K562 (cell line): ENCODE measurements around the gene SLC4A5. TPM values are rescaled to one million over a fixed set of nuclear protein-coding genes. Genes with fewer than 3 reads are reported as not detected.

Experiments used
- ATAC-seq: fragments of 200-7000 bp; cut with Tn5 transposase; 3 replicates; pipeline ENCODE4 v1.9.1; 2020; ENCODE audit warnings: moderate library complexity
- BruUV-seq: library from RNA; stranded (reverse); fragments of 400-500 nt; replicated peaks from 2 replicates; lab custom pipeline; 2021; lab: Mats Ljungman, UMichigan
- CTCF ChIA-PET: fragments of 300-600 bp; formaldehyde crosslinking; extraction: SDS; loops from one replicate; lab custom pipeline; 2021; ENCODE audit warnings: low intra/inter-chr PET ratio; lab: Yijun Ruan, JAX
- POLR2A ChIA-PET: fragments of 300-600, 350-650 bp; sonication (Branson Sonifier 250); formaldehyde crosslinking; extraction: SDS; loops from one replicate; lab custom pipeline; 2021; ENCODE audit warnings: antibody characterized with exemption, inconsistent platforms; lab: Yijun Ruan, JAX
- DNase-seq, 4 experiments: peaks; one replicate each; pipeline versions ENCODE4 v3.0.0 to v3.0.0-alpha.2; 2011 to 2018; ENCODE audit warnings: low spot score in 3 of 4, mixed read lengths in 3 of 4; ENCODE audit errors: extremely low read depth in 1 of 4
- FAIRE-seq: peaks from 2 replicates; lab custom pipeline; 2011; peaks lifted over from hg19 to GRCh38; lab: Jason Lieb, UNC
- H2AFZ ChIP-seq: 2 replicates; pipeline ENCODE4 v1.6.0; 2011; ENCODE audit warnings: low read depth, low read length, control low read depth, inconsistent platforms
- H3K27ac ChIP-seq: fragments of 200-600 bp; 3 replicates; pipeline ENCODE4 v1.8.0; 2011; ENCODE audit warnings: low read depth, mild to moderate bottlenecking, control low read depth, inconsistent platforms, low read length, moderate library complexity, mixed read lengths; ENCODE audit errors: extremely low read depth
- H3K27me3 ChIP-seq, 2 experiments: fragments of 300-600 bp in 1 of 2; 2 replicates in 1 of 2; 3 replicates in 1 of 2; pipeline versions ENCODE4 v1.6.0 to v1.8.0; 2011; ENCODE audit warnings: inconsistent platforms in 2 of 2, low read length in 2 of 2, mild to moderate bottlenecking in 1 of 2, mixed read lengths in 1 of 2, moderate library complexity in 1 of 2; ENCODE audit not compliant: control insufficient read depth in 2 of 2, insufficient read depth in 2 of 2
- H3K36me3 ChIP-seq: fragments of 300-600 bp; 3 replicates; pipeline ENCODE4 v1.8.0; 2011; ENCODE audit warnings: mild to moderate bottlenecking, low read length, inconsistent platforms; ENCODE audit not compliant: control insufficient read depth, insufficient read depth
- H3K4me1 ChIP-seq, 2 experiments: fragments of 200-600 bp in 1 of 2; replicated peaks in 1 of 2; 2 replicates in 1 of 2; 3 replicates in 1 of 2; pipeline versions ENCODE4 v1.5.1 to v1.8.0; 2011; ENCODE audit warnings: inconsistent platforms in 2 of 2, low read length in 2 of 2, mild to moderate bottlenecking in 1 of 2, mixed read lengths in 1 of 2, moderate library complexity in 1 of 2; ENCODE audit not compliant: control insufficient read depth in 2 of 2, insufficient read depth in 2 of 2
- H3K4me2 ChIP-seq: 2 replicates; pipeline ENCODE4 v1.6.1; 2011; ENCODE audit warnings: low read length, control low read depth, inconsistent platforms, mixed read lengths; ENCODE audit not compliant: insufficient read depth
- H3K4me3 ChIP-seq: fragments of 200-600 bp; sonication (generic), shearing (Covaris generic); 2 replicates; pipeline ENCODE4 v1.5.1; 2016; ENCODE audit warnings: control low read depth, inconsistent platforms
- H3K79me2 ChIP-seq: fragments of 200-600 bp; 3 replicates; pipeline ENCODE4 v1.8.0; 2011; ENCODE audit warnings: low read length, inconsistent platforms; ENCODE audit not compliant: control insufficient read depth, insufficient read depth
- H3K9ac ChIP-seq, 2 experiments: 2 replicates each; pipeline versions ENCODE4 v1.6.0 to v1.6.1; 2011; ENCODE audit warnings: low read depth in 2 of 2, low read length in 2 of 2, control low read depth in 1 of 2, inconsistent platforms in 1 of 2, mild to moderate bottlenecking in 1 of 2, mixed read lengths in 1 of 2; ENCODE audit not compliant: insufficient read depth in 1 of 2
- H3K9me1 ChIP-seq: one replicate; pipeline ENCODE4 v1.6.0; 2011; ENCODE audit warnings: inconsistent platforms, mild to moderate bottlenecking, low read length, moderate library complexity; ENCODE audit not compliant: control insufficient read depth, insufficient read depth
- H3K9me3 ChIP-seq: replicated peaks from 2 replicates; pipeline ENCODE4 v1.5.1; 2011; ENCODE audit warnings: low read depth, low read length, inconsistent platforms; ENCODE audit not compliant: control insufficient read depth, insufficient read depth
- H4K20me1 ChIP-seq: replicated peaks from 2 replicates; pipeline ENCODE4 v1.6.1; 2011; ENCODE audit warnings: low read length, inconsistent platforms, mixed read lengths; ENCODE audit not compliant: control insufficient read depth, insufficient read depth
- BCL6 ChIP-seq: fragments of 250-450 bp; sonication (Bioruptor Pico); IDR thresholded peaks from 2 replicates; pipeline ENCODE4 v1.4.0; 2020
- CBFB ChIP-seq: sonication (generic); formaldehyde crosslinking; IDR thresholded peaks from 2 replicates; pipeline ENCODE4 v1.4.0; 2020; ENCODE audit warnings: mild to moderate bottlenecking, missing genetic modification reagents
- CBX5 ChIP-seq: IDR thresholded peaks from 2 replicates; pipeline ENCODE4 v1.6.1; 2014; ENCODE audit warnings: low read depth, borderline replicate concordance
- DIDO1 ChIP-seq: fragments of 450-650 bp; IDR thresholded peaks from 2 replicates; pipeline ENCODE4 v1.6.1; 2016; ENCODE audit warnings: low read depth, missing biosample characterization, missing genetic modification characterization
- ETV1 ChIP-seq: fragments of 450-650 bp; conservative IDR thresholded peaks from 2 replicates; pipeline ENCODE4 v1.6.1; 2016; ENCODE audit warnings: missing genetic modification characterization, control low read depth, low read depth, missing compliant biosample characterization
- HMG20A ChIP-seq: fragments of 450-650 bp; formaldehyde crosslinking; conservative IDR thresholded peaks from 2 replicates; pipeline ENCODE4 v1.4.0; 2020; ENCODE audit warnings: mild to moderate bottlenecking, mixed read lengths
- MAFK ChIP-seq: IDR thresholded peaks from 2 replicates; pipeline ENCODE4 v1.6.1; 2011; ENCODE audit warnings: low read length, improper control_type of control experiment
- PPARD ChIP-seq: fragments of 250-450 bp; sonication (Bioruptor Pico); IDR thresholded peaks from 2 replicates; pipeline ENCODE4 v1.8.0; 2022; ENCODE audit warnings: inconsistent platforms, mild to moderate bottlenecking, moderate library complexity
- REST ChIP-seq, 2 experiments: fragments of 450-650 bp; formaldehyde crosslinking in 1 of 2; IDR thresholded peaks; 2 replicates each; pipeline versions ENCODE4 v1.4.0 to v1.6.1; 2014 to 2020; ENCODE audit warnings: mild to moderate bottlenecking in 2 of 2, borderline replicate concordance in 1 of 2, low read depth in 1 of 2
- ZFX ChIP-seq: sonication (generic); formaldehyde crosslinking; IDR thresholded peaks from 2 replicates; pipeline ENCODE4 v1.8.0; 2022; ENCODE audit warnings: mild to moderate bottlenecking, missing genetic modification reagents, moderate library complexity
- ZNF175 ChIP-seq: fragments of 200-800 bp; sonication (Bioruptor generic); IDR thresholded peaks from 2 replicates; pipeline ENCODE4 v1.6.1; 2016; ENCODE audit warnings: low read depth, mild to moderate bottlenecking, missing genetic modification characterization, missing compliant biosample characterization
- ZNF217 ChIP-seq: sonication (generic); formaldehyde crosslinking; IDR thresholded peaks from 2 replicates; pipeline ENCODE4 v1.8.0; 2022; ENCODE audit warnings: mild to moderate bottlenecking, missing genetic modification reagents
- ZNF239 ChIP-seq: fragments of 250-450 bp; sonication (Bioruptor Pico); IDR thresholded peaks from 2 replicates; pipeline ENCODE4 v1.4.0; 2020; ENCODE audit warnings: mild to moderate bottlenecking
- ZNF76 ChIP-seq: fragments of 250-450 bp; sonication (Bioruptor Pico); IDR thresholded peaks from 2 replicates; pipeline ENCODE4 v1.4.0; 2020; ENCODE audit warnings: mild to moderate bottlenecking, moderate library complexity, borderline replicate concordance
- ZNF780A ChIP-seq: fragments of 250-450 bp; sonication (Bioruptor Pico); IDR thresholded peaks from 2 replicates; pipeline ENCODE4 v1.5.0; 2021; ENCODE audit warnings: mild to moderate bottlenecking
- WGBS: fragments of 100-300 bp; shearing (Covaris generic); methylation state at CpG from one replicate; pipeline ENCODE4 v1.1.6; 2016; ENCODE audit warnings: low coverage, mixed read lengths; ENCODE audit not compliant: insufficient coverage; ENCODE audit errors: missing lambda C conversion rate; 5-methylcytosine and 5-hydroxymethylcytosine counted together
- in situ Hi-C: fragments of 300-500 bp; cut with MboI; formaldehyde crosslinking; loops from 4 replicates; pipeline ENCODE4 v1.15.0; 2018; ENCODE audit warnings: inconsistent platforms, mixed read lengths
- intact Hi-C: fragments of 100-400 bp; cut with micrococcal nuclease; formaldehyde crosslinking; loops from 2 replicates; pipeline ENCODE4 v1.14.2; 2022
- polyA plus RNA-seq, 8 experiments: library from polyadenylated mRNA; depleted of rRNA in 4 of 8; stranded (reverse) in 5 of 8; unstranded in 3 of 8; fragments of >200 nt; fragmentation: Nextera tagmentation in 2 of 8; fragmentation: Illumina TruSeq in 1 of 8; extraction: Ambion mirVana in 2 of 8; extraction: Trizol in 1 of 8; gene quantifications; 2 replicates each; pipeline versions ENCODE4 v1.2.1 to v1.2.3, GENCODE V29; 2011 to 2014; ENCODE audit warnings: inconsistent platforms in 1 of 8, missing spikeins in 1 of 8
- total RNA-seq, 7 experiments: library from RNA; depleted of rRNA in 6 of 7; stranded (reverse); fragments of >200 nt in 6 of 7; fragmentation: Illumina TruSeq in 2 of 7; extraction: Trizol in 2 of 7; gene quantifications; 2 replicates each; pipeline versions ENCODE4 v1.2.1 to v1.2.3, GENCODE V29; 2011 to 2021; ENCODE audit warnings: low replicate concordance in 1 of 7

Gene SLC4A5
- total and polyA plus RNA-seq, 9 of the 15 experiments (the other 6 are each of a cell fraction or from before 2014, with no cell fraction given), result 0.03 to 0.77 (median 0.14) TPM; not detected in 1

- Histone ChIP-seq H4K20me1 (0 out of 2 replicates have a peak, but pooled peaks cover 6% of the 10 kb centered on the region), H3K79me2 (no peaks in the 10 kb centered on the region), H3K4me3 (no peak overlapping the region), H3K9me1 (no peaks in the 10 kb centered on the region), H3K9me3 (no peaks in the 10 kb centered on the region), H3K36me3 (no peaks in the 10 kb centered on the region), H3K9ac (no peak overlapping the region)
- ATAC-seq, result peak; percentile 31; the same call in 1 of the 3 replicates
- 15% methylated on average over 14 of the region's 14 CpGs for WGBS
- ChIA-PET CTCF (no interaction called here), POLR2A (interaction anchor here (0.5 to 0.6 kb wide), 4 partner anchors 87 to 509 kb away, joined by 3 to 5 read pairs (median 4); partner anchors contain the start of gene TPRKB)
- in situ Hi-C loops, result no loop called here
- BruUV-seq, result no TSS peak
- no peak for FAIRE-seq
- no peak for TF ChIP-seq ZNF239 (CRISPR knock-in tag)
- no peak for TF ChIP-seq PPARD
- no peak for TF ChIP-seq HMG20A
- TF ChIP-seq ZFX (CRISPR knock-in tag), result no peak
- TF ChIP-seq MAFK, result no peak
- TF ChIP-seq CBFB, result no peak
- no peak for TF ChIP-seq ZNF76 (CRISPR knock-in tag)
- no peak for TF ChIP-seq ZNF780A (CRISPR knock-in tag)
- TF ChIP-seq BCL6 (CRISPR knock-in tag), result no peak
- TF ChIP-seq ZNF175 (CRISPR knock-in tag), result no peak
- TF ChIP-seq DIDO1 (tag), result no peak
- TF ChIP-seq ETV1 (tag), result no peak
- TF ChIP-seq CBX5, result no peak
- no peak for TF ChIP-seq ZNF217
- no peak for TF ChIP-seq REST (IDR thresholded peaks at IDR 0.05; ENCODE audit: borderline replicate concordance)
- TF ChIP-seq REST (CRISPR knock-in tag; IDR thresholded peaks at IDR 0.05; ENCODE audit: low read depth), result no peak
- TF ChIP-seq, all 486 proteins: peak for 0
- intact Hi-C loops, result no loop called here
- DNase-seq, result no peak
- no peak overlapping the region for H3K27ac ChIP-seq
- H3K4me1 ChIP-seq, result peaks cover 4 to 6% of the 10 kb centered on the region in 2 experiments; a peak in 2 of 5 replicates
- H3K27me3 ChIP-seq, result peaks cover 0 to 16% of the 10 kb centered on the region in 2 experiments; a peak in 2 of 5 replicates
- no peak overlapping the region for H2AFZ ChIP-seq
- no peak overlapping the region for H3K4me2 ChIP-seq
These were observed 96.6 kb downstream of the SLC4A5 start for GRCh38 chr2:74246496-74247195.
